ENCODE results near the gene GUK1. TPM values are rescaled to one million over a fixed set of nuclear protein-coding genes. Genes with fewer than 3 reads are reported as not detected.

The GUK1 gene
- total and polyA plus RNA-seq, 2 experiments from 2014 or later, result 324 to 554 TPM

DNA sequence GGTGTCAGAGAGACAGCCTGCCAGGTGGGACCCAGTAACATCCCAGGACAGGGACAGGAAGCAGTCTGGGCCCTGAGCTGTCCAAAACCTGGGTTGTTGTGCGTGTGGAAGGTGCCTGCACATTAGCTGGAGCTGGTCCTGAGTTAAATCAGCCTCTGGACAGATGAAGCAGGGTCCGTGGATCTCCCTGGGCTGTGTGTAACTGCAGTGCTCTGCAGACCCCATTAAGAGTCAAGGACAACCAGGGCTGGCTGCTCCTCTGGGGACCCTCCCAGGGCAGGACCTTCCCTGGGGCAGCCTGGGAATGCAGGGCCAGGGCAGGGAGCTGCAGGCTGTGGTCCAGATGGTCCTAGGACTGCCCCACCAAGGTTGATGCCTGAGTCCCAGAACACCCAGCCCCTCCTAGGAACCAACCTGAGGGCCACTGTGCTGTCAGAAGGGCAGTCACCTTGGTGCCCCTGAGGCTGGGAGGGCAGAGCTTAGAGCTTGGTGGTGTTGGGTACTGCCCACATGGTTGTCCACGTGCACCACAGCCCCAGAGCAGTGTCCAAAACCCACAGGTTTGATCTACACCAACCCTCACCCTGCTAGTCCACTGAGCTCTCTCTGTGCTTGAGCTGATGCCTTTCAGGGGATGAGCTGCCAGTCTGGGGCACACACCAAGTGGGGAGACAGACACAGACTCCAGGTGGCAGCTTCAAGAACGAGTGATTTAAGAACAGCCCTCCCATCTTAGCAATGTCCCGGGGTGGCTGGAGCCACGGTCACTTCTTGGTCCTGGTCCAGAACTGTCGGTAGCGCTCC lies 33.9 kb upstream of the GUK1 start:
- Histone ChIP-seq H3F3A (ENCODE audit: insufficient read depth) (peaks cover 2% of the 10 kb centered on the region), H3K9me3 (ENCODE audit: low read depth) (no peaks in the 10 kb centered on the region), H3K4me2 (ENCODE audit: unreplicated experiment) (no peak overlapping the region), H3K4me3 (no peak overlapping the region), H2AFZ (no peak overlapping the region), H3K9me2 (ENCODE audit: insufficient read depth) (no peaks in the 10 kb centered on the region), H3K27ac (no peak overlapping the region), H3K79me2 (ENCODE audit: insufficient read depth) (peaks cover 40% of the 10 kb centered on the region), H3K36me3 (ENCODE audit: low read depth) (no peaks in the 10 kb centered on the region), H3K9ac (no peak overlapping the region), H4K20me1 (ENCODE audit: insufficient read depth) (no peaks in the 10 kb centered on the region), H3K27me3 (replicated peaks; ENCODE audit: insufficient read depth) (no peaks in the 10 kb centered on the region), H3K4me1 (ENCODE audit: insufficient read depth) (peaks cover 13% of the 10 kb centered on the region)
- no peak for DNase-seq
- 88 to 92% methylated on average over 8 of the region's 8 CpGs for WGBS, 2 experiments (ENCODE audit: low coverage in 1 of 2, low lambda C conversion rate in 2 of 2, missing lambda C conversion rate in 2 of 2)
- in situ Hi-C loops (cut with MboI), result no loop called here
- TF ChIP-seq EZH2phosphoT487 (IDR thresholded peaks at IDR 0.05; ENCODE audit: insufficient read depth, low read depth) (no peak), EZH2 (IDR thresholded peaks at IDR 0.05; ENCODE audit: insufficient read depth, poor library complexity, severe bottlenecking) (no peak)

DNA sequence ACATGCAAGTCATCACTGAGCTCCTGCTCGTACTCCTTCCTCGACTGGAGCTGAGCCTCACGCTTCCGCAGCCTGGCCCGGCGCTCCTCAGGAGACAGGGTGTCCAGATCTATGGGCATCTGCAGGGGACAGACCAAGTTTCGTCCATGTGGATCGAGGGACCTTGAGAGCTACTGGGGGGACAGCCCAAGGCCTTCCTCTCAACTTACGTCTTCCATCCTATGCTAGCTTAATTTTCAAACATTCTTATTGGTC lies 33.4 kb upstream of the GUK1 start:
- Histone ChIP-seq H4K20me1 (ENCODE audit: insufficient read depth) (no peaks in the 10 kb centered on the region), H3K79me2 (ENCODE audit: insufficient read depth) (peaks cover 35% of the 10 kb centered on the region), H3K27me3 (replicated peaks; ENCODE audit: insufficient read depth) (no peaks in the 10 kb centered on the region), H3K9me3 (ENCODE audit: low read depth) (no peaks in the 10 kb centered on the region), H3K36me3 (ENCODE audit: low read depth) (no peaks in the 10 kb centered on the region), H3K4me2 (ENCODE audit: unreplicated experiment) (no peak overlapping the region), H3K9me2 (ENCODE audit: insufficient read depth) (no peaks in the 10 kb centered on the region), H3K4me1 (ENCODE audit: insufficient read depth) (peaks cover 13% of the 10 kb centered on the region), H3K4me3 (no peak overlapping the region), H3K27ac (no peak overlapping the region), H3F3A (ENCODE audit: insufficient read depth) (no peaks in the 10 kb centered on the region), H2AFZ (no peak overlapping the region), H3K9ac (no peak overlapping the region)
- in situ Hi-C loops (cut with MboI), result no loop called here
- TF ChIP-seq EZH2 (IDR thresholded peaks at IDR 0.05; ENCODE audit: insufficient read depth, poor library complexity, severe bottlenecking) (no peak), EZH2phosphoT487 (IDR thresholded peaks at IDR 0.05; ENCODE audit: insufficient read depth, low read depth) (no peak)
- DNase-seq, result no peak
- WGBS, 2 experiments (ENCODE audit: low coverage in 1 of 2, low lambda C conversion rate in 2 of 2, missing lambda C conversion rate in 2 of 2), result 93 to 95% methylated on average over 9 of the region's 9 CpGs

GRCh38 chr1:228107636-228108035 lies 32.4 kb upstream of the GUK1 start:
- peaks cover 28% of the 10 kb centered on the region for H3K79me2 ChIP-seq (ENCODE audit: insufficient read depth)
- 81 to 85% methylated on average over 19 of the region's 19 CpGs for WGBS, 2 experiments (ENCODE audit: low coverage in 1 of 2, low lambda C conversion rate in 2 of 2, missing lambda C conversion rate in 2 of 2)

GRCh38 chr1:228108055-228108690 lies 31.9 kb upstream of the GUK1 start:
- Histone ChIP-seq H3F3A (ENCODE audit: insufficient read depth) (no peaks in the 10 kb centered on the region), H3K27me3 (replicated peaks; ENCODE audit: insufficient read depth) (no peaks in the 10 kb centered on the region), H3K4me3 (peak overlapping the region; percentile 87), H3K4me1 (ENCODE audit: insufficient read depth) (peaks cover 13% of the 10 kb centered on the region), H3K9me2 (ENCODE audit: insufficient read depth) (no peaks in the 10 kb centered on the region), H3K4me2 (ENCODE audit: unreplicated experiment) (peak overlapping the region; percentile 90), H3K9ac (peak overlapping the region; percentile 93), H3K79me2 (ENCODE audit: insufficient read depth) (peaks cover 28% of the 10 kb centered on the region), H2AFZ (no peak overlapping the region), H4K20me1 (ENCODE audit: insufficient read depth) (no peaks in the 10 kb centered on the region), H3K27ac (peak overlapping the region; percentile 22), H3K36me3 (ENCODE audit: low read depth) (no peaks in the 10 kb centered on the region), H3K9me3 (ENCODE audit: low read depth) (no peaks in the 10 kb centered on the region)
- in situ Hi-C loops (cut with MboI), result no loop called here
- 84% methylated on average over 11 of the region's 11 CpGs for whole genome bisulfite sequencing, 2 experiments (ENCODE audit: low coverage in 1 of 2, low lambda C conversion rate in 2 of 2, missing lambda C conversion rate in 2 of 2)
- TF ChIP-seq EZH2phosphoT487 (IDR thresholded peaks at IDR 0.05; ENCODE audit: insufficient read depth, low read depth), result no peak
- no peak for TF ChIP-seq EZH2 (IDR thresholded peaks at IDR 0.05; ENCODE audit: insufficient read depth, poor library complexity, severe bottlenecking)
- no peak for DNase-seq

More at GRCh38 chr1:228107636-228108035, 32.4 kb upstream of the GUK1 start:
- Histone ChIP-seq H4K20me1 (ENCODE audit: insufficient read depth) (no peaks in the 10 kb centered on the region), H3F3A (ENCODE audit: insufficient read depth) (no peaks in the 10 kb centered on the region), H3K27me3 (replicated peaks; ENCODE audit: insufficient read depth) (no peaks in the 10 kb centered on the region), H3K4me2 (ENCODE audit: unreplicated experiment) (no peak overlapping the region), H3K36me3 (ENCODE audit: low read depth) (no peaks in the 10 kb centered on the region), H3K4me3 (no peak overlapping the region), H3K9me2 (ENCODE audit: insufficient read depth) (no peaks in the 10 kb centered on the region), H3K9ac (0 out of 2 replicates have a peak overlapping the region, but pooled peaks have one; percentile 93), H3K27ac (no peak overlapping the region), H3K4me1 (ENCODE audit: insufficient read depth) (peaks cover 13% of the 10 kb centered on the region), H3K9me3 (ENCODE audit: low read depth) (no peaks in the 10 kb centered on the region), H2AFZ (no peak overlapping the region)
- in situ Hi-C loops (cut with MboI), result no loop called here
- DNase-seq, result no peak
- TF ChIP-seq EZH2phosphoT487 (IDR thresholded peaks at IDR 0.05; ENCODE audit: insufficient read depth, low read depth) (no peak), EZH2 (IDR thresholded peaks at IDR 0.05; ENCODE audit: insufficient read depth, poor library complexity, severe bottlenecking) (no peak)

All from GM23248 (cell line).